Measurements from ENCODE around the gene PRR35. TPM values are rescaled to one million over a fixed set of nuclear protein-coding genes. Genes with fewer than 3 reads are reported as not detected.

The PRR35 gene
- total RNA-seq = under 0.01 TPM in 1 of 2 replicates, not detected in the other

DNA sequence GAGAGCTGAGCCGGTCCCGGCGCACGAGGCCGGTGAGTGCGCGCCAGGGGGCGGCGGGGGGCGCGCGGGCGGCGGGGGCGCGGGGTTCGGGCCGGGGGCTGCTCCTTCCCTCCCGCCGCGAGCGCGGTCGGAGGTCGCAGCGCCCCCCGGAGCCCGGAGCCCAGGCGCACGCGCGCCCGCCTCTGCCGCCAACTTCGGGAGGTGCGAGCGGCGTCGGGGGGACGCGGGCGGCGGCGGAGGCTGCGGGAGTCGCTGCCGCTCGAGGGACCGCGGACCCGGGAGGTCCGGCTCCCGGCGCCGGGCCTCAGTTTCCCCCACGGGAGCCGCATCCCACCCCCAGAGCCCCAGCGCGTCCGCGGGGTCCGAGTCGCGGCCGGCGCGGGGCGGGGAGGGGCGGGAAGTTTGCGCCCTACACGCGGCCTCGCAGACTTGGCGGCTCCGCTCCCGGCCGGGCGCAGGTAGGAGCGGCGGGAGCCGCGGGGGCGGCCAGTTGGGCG, at the start of gene PRR35:
TSS of gene PRR35 (plus strand) at position 191 of the 497 bp plus-strand sequence. CDS start 2,901 bp downstream, outside the sequence.

DNA sequence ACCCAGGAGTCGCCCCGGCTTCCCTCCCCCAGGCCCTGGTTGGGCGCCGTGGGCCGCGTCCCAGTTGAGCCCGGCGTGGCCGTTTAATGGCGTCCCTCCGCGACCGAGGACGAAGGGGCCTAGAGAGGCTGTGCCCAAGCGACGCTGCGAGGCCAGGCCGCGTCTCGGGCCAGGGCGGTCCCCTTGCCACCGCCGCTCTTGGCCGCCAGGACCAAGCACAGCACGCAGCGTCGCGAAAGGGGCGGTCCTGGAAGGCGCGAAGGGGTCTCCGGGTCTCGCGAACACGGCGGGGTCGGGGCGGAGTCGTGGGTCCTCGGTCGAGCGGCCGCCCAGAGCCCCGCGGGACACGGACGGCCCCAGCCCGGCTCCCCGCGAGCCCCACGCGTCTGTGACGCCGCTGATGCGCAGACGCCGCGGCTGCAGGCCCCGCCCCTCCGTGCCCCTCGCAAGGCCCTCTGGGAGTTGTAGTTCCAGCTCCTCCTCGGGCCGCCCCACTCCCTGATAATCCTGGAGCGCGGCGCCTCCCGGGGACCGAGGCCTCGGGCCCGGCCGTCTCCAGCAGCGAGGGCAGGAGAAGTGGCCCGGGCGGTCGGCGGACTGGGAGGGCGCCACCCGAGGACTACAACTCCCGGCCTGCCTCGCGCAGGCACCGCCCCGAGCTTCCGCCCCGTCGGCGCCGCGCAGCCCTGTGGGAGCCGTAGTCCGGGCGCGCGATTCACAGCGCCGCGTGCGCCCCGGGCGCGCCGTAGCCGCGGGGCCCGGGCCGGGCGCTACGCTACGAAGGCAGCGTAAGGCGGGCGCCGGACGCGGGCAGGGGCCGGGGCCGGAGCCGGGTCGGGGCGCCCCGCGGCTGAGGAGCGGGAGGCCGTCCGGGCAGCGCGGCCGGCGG, 32.9 kb upstream of the PRR35 start, which contains the start of gene CAPN15:
TSS of gene CAPN15 (plus strand) at position 698 of the 889 bp plus-strand sequence. CDS start 19,127 bp downstream, outside the sequence.

DNA sequence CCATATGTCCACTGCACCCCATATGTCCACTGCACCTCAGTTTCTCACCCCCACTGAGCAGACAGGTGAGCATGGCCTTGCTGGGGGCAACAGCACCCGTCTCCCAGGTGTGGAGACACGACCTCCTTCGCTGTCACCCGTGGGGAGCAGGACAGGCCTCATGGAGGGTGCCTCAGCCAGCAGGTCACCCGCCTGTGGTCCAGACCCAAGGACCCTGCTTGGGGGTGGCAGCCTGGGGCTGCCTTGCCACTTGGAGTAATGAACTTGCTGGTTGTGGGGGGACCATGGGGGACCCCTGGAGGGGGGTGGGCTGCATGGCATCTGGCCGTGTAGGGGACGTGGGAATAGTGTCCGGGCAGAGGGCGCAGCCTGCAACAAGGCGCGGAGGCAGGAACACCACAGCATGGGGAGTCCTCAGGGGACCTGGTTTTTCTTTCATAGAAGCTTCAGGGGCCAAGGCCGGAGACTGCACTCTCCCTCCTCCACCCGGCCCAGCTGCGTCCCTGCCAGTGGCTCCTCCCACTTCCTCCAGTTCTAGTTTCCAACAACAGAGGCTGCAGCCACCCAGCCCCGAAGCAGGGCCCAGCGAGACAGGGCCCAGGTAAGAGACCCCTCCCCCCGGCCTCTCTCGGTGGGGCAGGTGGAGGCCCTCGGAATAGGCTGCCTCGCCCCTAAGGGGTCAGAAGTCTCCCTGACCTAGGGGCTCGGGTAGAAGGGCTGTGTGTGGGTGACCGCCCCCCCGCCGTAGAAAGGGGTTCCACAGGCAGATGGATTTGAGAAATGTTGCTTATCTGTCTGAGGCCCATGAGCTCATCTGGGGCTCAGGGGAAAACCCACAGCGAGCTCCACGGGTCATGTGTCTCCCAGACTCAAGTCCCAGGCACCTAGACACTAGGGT, 6.5 kb downstream of the PRR35 start, which contains the start of gene NHLRC4:
TSS of gene NHLRC4 (plus strand) at position 531 of the 898 bp plus-strand sequence. CDS start 1,043 bp downstream, outside the sequence.

DNA sequence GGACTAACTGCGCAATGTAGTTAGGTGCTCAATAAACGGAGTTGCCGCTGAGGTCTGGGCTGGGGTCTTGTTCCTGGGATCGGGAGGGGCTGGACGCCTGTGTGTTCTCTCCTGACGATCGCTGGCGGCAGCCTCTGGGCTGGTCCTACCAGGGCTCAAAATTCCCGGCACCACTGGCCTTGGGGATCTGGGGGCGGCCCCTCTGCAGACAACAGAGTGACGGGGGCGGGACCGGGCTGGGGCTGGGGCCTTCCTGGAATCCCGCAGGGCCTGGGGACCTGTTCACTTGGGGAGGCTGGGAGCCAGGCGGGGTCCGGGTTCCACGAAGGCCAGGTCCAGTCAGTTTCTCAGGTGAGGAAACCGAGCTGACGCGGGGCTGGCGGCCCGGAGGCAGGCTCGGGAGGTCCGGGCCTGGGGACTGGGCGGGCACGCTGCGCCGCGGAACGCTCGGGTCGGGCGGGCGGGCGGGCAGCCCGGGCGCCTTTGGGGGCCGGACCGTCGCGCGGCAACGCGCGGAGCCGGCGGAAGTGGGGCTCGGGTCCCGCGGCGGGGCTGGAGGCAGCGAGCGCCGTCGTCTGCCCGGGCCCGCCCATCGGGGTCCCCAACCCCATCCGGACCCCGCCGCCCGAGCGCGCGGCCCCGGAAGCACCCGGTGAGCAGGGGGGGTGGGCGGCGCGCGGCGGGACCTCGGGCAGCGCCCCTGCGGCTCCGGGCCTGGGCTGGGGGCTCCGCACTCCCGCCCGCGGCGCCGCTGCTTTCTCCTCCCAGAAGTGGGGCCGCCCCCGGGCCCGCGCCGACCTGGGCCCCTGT, 9.5 kb downstream of the PRR35 start, which contains the start of gene PIGQ:
TSS of gene PIGQ (plus strand) at position 524 of the 810 bp plus-strand sequence. CDS start 4,107 bp downstream, outside the sequence.

DNA sequence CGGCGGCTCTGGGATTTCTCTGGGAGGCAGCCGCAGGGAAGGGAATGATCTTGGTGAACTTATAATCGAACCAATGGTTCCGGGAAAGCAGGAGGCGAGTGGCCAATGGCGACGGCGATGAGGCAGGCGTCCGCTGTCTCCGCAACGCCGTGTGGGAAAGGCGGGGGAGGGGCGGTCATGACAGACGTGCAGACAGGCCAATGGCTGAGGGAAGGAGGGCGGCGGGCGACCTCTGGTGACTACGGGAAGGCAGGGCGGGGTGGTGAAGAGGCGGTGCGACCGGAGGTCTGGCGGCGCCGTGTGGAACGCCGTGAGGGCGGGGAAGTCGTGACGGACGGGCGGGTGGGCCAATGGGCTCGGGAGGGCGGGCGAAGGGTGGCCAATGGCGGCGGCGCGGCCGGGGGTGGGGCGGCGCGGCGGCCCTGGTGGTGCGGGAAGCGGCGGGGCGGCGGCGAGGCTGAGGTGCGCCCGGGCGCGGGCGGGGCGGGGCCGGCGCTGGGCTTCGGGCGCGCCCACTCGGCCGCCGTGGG, 29.5 kb downstream of the PRR35 start, which contains the start of gene RAB40C:
TSS of gene RAB40C (plus strand) at position 409 of the 530 bp plus-strand sequence. CDS start 226 bp downstream, outside the sequence.

Other genes starting within 250 kb of the PRR35 start
- 33.8 and 66.4 TPM in 2 replicates for gene AXIN1, start 207.7 kb upstream of the PRR35 start, total RNA-seq
- gene MRPL28, start 189.9 kb upstream of the PRR35 start, total RNA-seq = 46.4 and 98.8 TPM in 2 replicates
- 34.9 and 56.9 TPM in 2 replicates for gene PGAP6, start 178.4 kb upstream of the PRR35 start, total RNA-seq
- 23.9 and 52.0 TPM in 2 replicates for gene NME4, start 163.2 kb upstream of the PRR35 start, total RNA-seq
- 4.8 and 8.5 TPM in 2 replicates for gene DECR2, start 158.5 kb upstream of the PRR35 start, total RNA-seq
- gene RAB11FIP3, start 134.7 kb upstream of the PRR35 start, total RNA-seq = 6.5 and 24.7 TPM in 2 replicates
- gene CAPN15, start 32.7 kb upstream of the PRR35 start, total RNA-seq = 30.1 and 60.1 TPM in 2 replicates
- gene NHLRC4, start 6.6 kb downstream of the PRR35 start, total RNA-seq = 0.14 and 0.68 TPM in 2 replicates
- gene PIGQ, start 9.6 kb downstream of the PRR35 start, total RNA-seq = 13.7 and 34.0 TPM in 2 replicates
- gene RAB40C, start 29.7 kb downstream of the PRR35 start, total RNA-seq = 14.4 and 18.3 TPM in 2 replicates
- under 0.01 and 0.71 TPM in 2 replicates for gene WFIKKN1, start 70.6 kb downstream of the PRR35 start, total RNA-seq
- gene METTL26, start 75.9 kb downstream of the PRR35 start, total RNA-seq = 57.2 and 62.5 TPM in 2 replicates
- gene MCRIP2, start 81.4 kb downstream of the PRR35 start, total RNA-seq = 19.8 and 27.0 TPM in 2 replicates
- 4.1 and 13.5 TPM in 2 replicates for gene WDR90, start 89.0 kb downstream of the PRR35 start, total RNA-seq
- gene RHOT2, start 107.7 kb downstream of the PRR35 start, total RNA-seq = 47.8 and 49.3 TPM in 2 replicates
- gene RHBDL1, start 115.3 kb downstream of the PRR35 start, total RNA-seq = 4.7 and 6.2 TPM in 2 replicates
- 119 and 126 TPM in 2 replicates for gene STUB1, start 120.0 kb downstream of the PRR35 start, total RNA-seq
- 16.1 and 17.8 TPM in 2 replicates for gene JMJD8, start 123.9 kb downstream of the PRR35 start, total RNA-seq
- gene WDR24, start 130.0 kb downstream of the PRR35 start, total RNA-seq = 5.5 and 8.9 TPM in 2 replicates
- gene FBXL16, start 145.4 kb downstream of the PRR35 start, total RNA-seq = 1.4 and 1.7 TPM in 2 replicates
- gene METRN, start 154.7 kb downstream of the PRR35 start, total RNA-seq = 81.3 and 81.4 TPM in 2 replicates
- gene ANTKMT, start 160.8 kb downstream of the PRR35 start, total RNA-seq = 10.0 and 20.5 TPM in 2 replicates
- gene CCDC78, start 166.0 kb downstream of the PRR35 start, total RNA-seq = 1.0 and 1.6 TPM in 2 replicates
- 18.4 and 24.3 TPM in 2 replicates for gene HAGHL, start 166.7 kb downstream of the PRR35 start, total RNA-seq
- 35.3 and 44.8 TPM in 2 replicates for gene CIAO3, start 180.6 kb downstream of the PRR35 start, total RNA-seq
- gene MSLN, start 200.3 kb downstream of the PRR35 start, total RNA-seq = 13.0 and 40.5 TPM in 2 replicates
- 24.4 and 24.6 TPM in 2 replicates for gene RPUSD1, start 228.0 kb downstream of the PRR35 start, total RNA-seq
- gene CHTF18, start 228.2 kb downstream of the PRR35 start, total RNA-seq = 2.2 and 3.1 TPM in 2 replicates
- not detected in 2 replicates for gene GNG13, start 240.3 kb downstream of the PRR35 start, total RNA-seq

Measured in nasal cavity respiratory epithelium epithelial cell of viscerocranial mucosa (primary cell).